Adipocyte (in vitro differentiated cells): ENCODE results near the gene REXO5.
"Not testable (repeated sequence)": the region's sequence is repeated elsewhere in the genome, so short reads cannot be mapped to it uniquely, and the experiment has no call there.

Source experiments
- DNase-seq: peaks from one replicate; pipeline ENCODE4 v3.0.0-alpha.2; 2015; ENCODE audit warnings: low read depth
- H3K27me3 ChIP-seq: replicated peaks from 2 replicates; pipeline ENCODE4 v1.7.0; 2013; ENCODE audit warnings: mild to moderate bottlenecking, low read length, moderate library complexity; ENCODE audit not compliant: control insufficient read depth, insufficient read depth
- H3K36me3 ChIP-seq: 2 replicates; pipeline ENCODE4 v1.7.0; 2013; ENCODE audit warnings: low read length, mild to moderate bottlenecking, moderate library complexity; ENCODE audit not compliant: control insufficient read depth, insufficient read depth, severe bottlenecking
- H3K4me1 ChIP-seq: 2 replicates; pipeline ENCODE4 v1.7.0; 2013; ENCODE audit warnings: mild to moderate bottlenecking, low read length, moderate library complexity; ENCODE audit not compliant: control insufficient read depth, insufficient read depth
- H3K4me3 ChIP-seq: 2 replicates; pipeline ENCODE4 v1.7.0; 2013; ENCODE audit warnings: mild to moderate bottlenecking, low read length, moderate library complexity
- H3K9ac ChIP-seq: 2 replicates; pipeline ENCODE4 v1.7.0; 2013; ENCODE audit warnings: mild to moderate bottlenecking, low read length, moderate library complexity
- H3K9me3 ChIP-seq: 2 replicates; pipeline ENCODE4 v1.7.0; 2013; ENCODE audit warnings: mild to moderate bottlenecking, low read length, moderate library complexity; ENCODE audit not compliant: control insufficient read depth

Gene REXO5

GRCh38 chr16:20806168-20807050, at the start of gene REXO5, which contains the start of gene ERI2:
Gene REXO5 (plus strand): TSS chr16:20806527. CDS start chr16:20806954, 427 bp downstream.
Gene ERI2 (minus strand): TSS chr16:20806472. CDS start chr16:20806430, 42 bp downstream.
- Histone ChIP-seq H3K4me1 (peaks cover 3% of the 10 kb centered on the region), H3K9ac (peak within 1 kb of the TSS; percentile 92), H3K9me3 (no peaks in the 10 kb centered on the region), H3K4me3 (peak within 1 kb of the TSS; percentile 97), H3K27me3 (no peaks in the 10 kb centered on the region), H3K36me3 (peaks cover under 1% of the 10 kb centered on the region)
- peak; percentile 97 for DNase-seq

GRCh38 chr16:20760346-20760745, 46.0 kb upstream of the REXO5 start:
- no peak for DNase-seq
- no peak overlapping the region for H3K4me3 ChIP-seq
- no peak overlapping the region for H3K9ac ChIP-seq

GRCh38 chr16:20761175-20761574, 45.2 kb upstream of the REXO5 start:
- peaks cover 9% of the 10 kb centered on the region for H3K4me1 ChIP-seq
- no peak overlapping the region for H3K4me3 ChIP-seq
- DNase-seq: no peak
- no peaks in the 10 kb centered on the region for H3K36me3 ChIP-seq
- H3K9ac ChIP-seq: no peak overlapping the region
- H3K27me3 ChIP-seq: no peaks in the 10 kb centered on the region
- H3K9me3 ChIP-seq: no peaks in the 10 kb centered on the region

More at GRCh38 chr16:20760346-20760745, 46.0 kb upstream of the REXO5 start:
- Histone ChIP-seq H3K36me3 (no peaks in the 10 kb centered on the region), H3K4me1 (peaks cover 6% of the 10 kb centered on the region), H3K9me3 (no peaks in the 10 kb centered on the region), H3K27me3 (no peaks in the 10 kb centered on the region)

GRCh38 chr16:20762404-20763123, 43.8 kb upstream of the REXO5 start:
- Histone ChIP-seq H3K27me3 (no peaks in the 10 kb centered on the region), H3K36me3 (no peaks in the 10 kb centered on the region), H3K4me3 (no peak overlapping the region), H3K9me3 (no peaks in the 10 kb centered on the region), H3K4me1 (peaks cover 11% of the 10 kb centered on the region), H3K9ac (no peak overlapping the region)
- DNase-seq: no peak

GRCh38 chr16:20763461-20764232, 42.7 kb upstream of the REXO5 start, which contains the start of gene ACSM3:
Gene ACSM3 (plus strand): TSS chr16:20764014. CDS start chr16:20770035, 6,021 bp downstream.
- no peaks in the 10 kb centered on the region for H3K9me3 ChIP-seq
- DNase-seq: peak; percentile 90
- H3K36me3 ChIP-seq: no peaks in the 10 kb centered on the region
- H3K9ac ChIP-seq: peak within 1 kb of the TSS; percentile 35
- H3K4me3 ChIP-seq: peak within 1 kb of the TSS; percentile 78
- H3K27me3 ChIP-seq: no peaks in the 10 kb centered on the region
- peaks cover 16% of the 10 kb centered on the region for H3K4me1 ChIP-seq

- H3K27me3 ChIP-seq, H3K9me3 ChIP-seq, DNase-seq, H3K4me3 ChIP-seq, H3K9ac ChIP-seq, H3K36me3 ChIP-seq: not testable (repeated sequence)
- H3K4me1 ChIP-seq: peaks cover 16% of the 10 kb centered on the region
Observed at GRCh38 chr16:20764448-20764847, 41.9 kb upstream of the REXO5 start.

GRCh38 chr16:20765732-20766131, 40.6 kb upstream of the REXO5 start:
- Histone ChIP-seq H3K9ac (no peak overlapping the region), H3K27me3 (no peaks in the 10 kb centered on the region), H3K36me3 (no peaks in the 10 kb centered on the region), H3K4me3 (no peak overlapping the region), H3K4me1 (peaks cover 16% of the 10 kb centered on the region), H3K9me3 (no peaks in the 10 kb centered on the region)
- DNase-seq: no peak

- no peak for DNase-seq
- Histone ChIP-seq H3K9ac (no peak overlapping the region), H3K27me3 (no peaks in the 10 kb centered on the region), H3K4me1 (peaks cover 16% of the 10 kb centered on the region), H3K4me3 (no peak overlapping the region), H3K36me3 (no peaks in the 10 kb centered on the region), H3K9me3 (no peaks in the 10 kb centered on the region)
Observed at GRCh38 chr16:20766294-20766693, 40.0 kb upstream of the REXO5 start.

GRCh38 chr16:20767577-20767976, 38.8 kb upstream of the REXO5 start:
- no peak overlapping the region for H3K4me3 ChIP-seq
- no peak for DNase-seq
- H3K36me3 ChIP-seq: no peaks in the 10 kb centered on the region
- no peak overlapping the region for H3K9ac ChIP-seq
- peaks cover 16% of the 10 kb centered on the region for H3K4me1 ChIP-seq
- no peaks in the 10 kb centered on the region for H3K27me3 ChIP-seq
- no peaks in the 10 kb centered on the region for H3K9me3 ChIP-seq

GRCh38 chr16:20768121-20768520, 38.2 kb upstream of the REXO5 start:
- no peak for DNase-seq
- Histone ChIP-seq H3K36me3 (no peaks in the 10 kb centered on the region), H3K4me1 (peaks cover 16% of the 10 kb centered on the region), H3K9me3 (no peaks in the 10 kb centered on the region), H3K9ac (no peak overlapping the region), H3K4me3 (no peak overlapping the region), H3K27me3 (no peaks in the 10 kb centered on the region)

- no peak for DNase-seq
- Histone ChIP-seq H3K4me3 (no peak overlapping the region), H3K36me3 (no peaks in the 10 kb centered on the region), H3K4me1 (peaks cover 13% of the 10 kb centered on the region), H3K9me3 (no peaks in the 10 kb centered on the region), H3K27me3 (no peaks in the 10 kb centered on the region), H3K9ac (no peak overlapping the region)
Observed at GRCh38 chr16:20768818-20769217, 37.5 kb upstream of the REXO5 start.
